ENCODE results near the gene ZNF556.
"Not testable (repeated sequence)": the region's sequence is repeated elsewhere in the genome, so short reads cannot be mapped to it uniquely, and the experiment has no call there.

The ZNF556 gene

GRCh38 chr19:2854849-2855248 is 12.3 kb upstream of the ZNF556 start:
- DNase-seq = no peak

GRCh38 chr19:2856457-2857050 is 10.6 kb upstream of the ZNF556 start:
- no peak for DNase-seq

- DNase-seq = no peak
Measured at GRCh38 chr19:2858864-2859263, 8.3 kb upstream of the ZNF556 start.

- DNase-seq = no peak
Measured at GRCh38 chr19:2863816-2864215, 3.3 kb upstream of the ZNF556 start.

- no peak for DNase-seq
Measured at GRCh38 chr19:2865334-2866100, 1.6 kb upstream of the ZNF556 start.

GRCh38 chr19:2866495-2867024 is 575 bp upstream of the ZNF556 start:
- DNase-seq = no peak

GRCh38 chr19:2869618-2870017 is 2.5 kb downstream of the ZNF556 start:
- no peak for DNase-seq

- DNase-seq = not testable (repeated sequence)
Measured at GRCh38 chr19:2872175-2872574, 5.0 kb downstream of the ZNF556 start.

- DNase-seq = no peak
Measured at GRCh38 chr19:2877398-2878331, 10.5 kb downstream of the ZNF556 start.

GRCh38 chr19:2883686-2884439 is 16.7 kb downstream of the ZNF556 start:
- DNase-seq = no peak

- no peak for DNase-seq
Measured at GRCh38 chr19:2885736-2886135, 18.6 kb downstream of the ZNF556 start.

- peak; percentile 62 for DNase-seq
Measured at GRCh38 chr19:2887391-2887914, 20.3 kb downstream of the ZNF556 start.

- no peak for DNase-seq
Measured at GRCh38 chr19:2888731-2889224, 21.6 kb downstream of the ZNF556 start.

- DNase-seq = not testable (repeated sequence)
Measured at GRCh38 chr19:2890531-2890930, 23.4 kb downstream of the ZNF556 start.

GRCh38 chr19:2896694-2897093 is 29.6 kb downstream of the ZNF556 start:
- no peak for DNase-seq

- peak; percentile 93 for DNase-seq
Measured at GRCh38 chr19:2900296-2901252, 33.4 kb downstream of the ZNF556 start, which contains the start of gene ZNF57. Gene ZNF57 (plus strand): TSS chr19:2900928. CDS start chr19:2901046, 118 bp downstream.

- DNase-seq = no peak
Measured at GRCh38 chr19:2902590-2903218, 35.6 kb downstream of the ZNF556 start.

- DNase-seq = not testable (repeated sequence)
Measured at GRCh38 chr19:2903326-2903725, 36.2 kb downstream of the ZNF556 start.

- DNase-seq = no peak
Measured at GRCh38 chr19:2905918-2906519, 38.9 kb downstream of the ZNF556 start.

Measured in NCI-H524 treated with DMSO at 0.1 percent for 48 hours (cell line).